ENCODE data around the gene TENM3.

TENM3 gene

DNA sequence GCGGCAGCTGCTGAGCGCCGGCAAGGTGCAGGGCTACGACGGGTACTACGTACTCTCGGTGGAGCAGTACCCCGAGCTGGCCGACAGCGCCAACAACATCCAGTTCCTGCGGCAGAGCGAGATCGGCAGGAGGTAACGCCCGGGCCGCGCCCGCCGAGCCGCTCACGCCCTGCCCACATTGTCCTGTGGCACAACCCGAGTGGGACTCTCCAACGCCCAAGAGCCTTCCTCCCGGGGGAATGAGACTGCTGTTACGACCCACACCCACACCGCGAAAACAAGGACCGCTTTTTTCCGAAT lies 557.0 kb downstream of the TENM3 start:
- Histone ChIP-seq H3K27ac (ENCODE audit: extremely low read depth, low read depth, low read length) (no peak overlapping the region), H3K4me1 (ENCODE audit: control insufficient read depth, insufficient read depth, low read length) (no peaks in the 10 kb centered on the region), H3K9me3 (ENCODE audit: control insufficient read depth, insufficient read depth, low read depth, low read length) (no peaks in the 10 kb centered on the region), H3K4me3 (ENCODE audit: low read depth, low read length) (no peak overlapping the region), H3K36me3 (ENCODE audit: control insufficient read depth in 2 of 2, insufficient read depth in 1 of 2, low read length in 2 of 2) (peaks cover 0 to 32% of the 10 kb centered on the region in 2 experiments; a peak in 1 of 3 replicates)
- ChIA-PET CTCF (no interaction called here), POLR2A (no interaction called here)
- TF ChIP-seq ZNF623 (tag by site-specific recombination; IDR thresholded peaks at IDR 0.05) (no peak), ZNF133 (tag by site-specific recombination; IDR thresholded peaks at IDR 0.05) (no peak), ZNF202 (tag by site-specific recombination; IDR thresholded peaks at IDR 0.05; ENCODE audit: borderline replicate concordance) (no peak), ZNF140 (tag by site-specific recombination; IDR thresholded peaks at IDR 0.05) (no peak), ZNF214 (tag by site-specific recombination; IDR thresholded peaks at IDR 0.05; ENCODE audit: borderline replicate concordance) (no peak), ZBTB48 (tag by site-specific recombination; IDR thresholded peaks at IDR 0.05) (no peak), ZNF48 (tag by site-specific recombination; IDR thresholded peaks at IDR 0.05) (no peak), FEZF1 (tag by site-specific recombination; IDR thresholded peaks at IDR 0.05) (no peak), ZNF521 (tag by site-specific recombination; IDR thresholded peaks at IDR 0.05) (no peak), ZNF239 (tag by site-specific recombination; IDR thresholded peaks at IDR 0.05) (no peak), ZNF274 (IDR thresholded peaks at IDR 0.05; ENCODE audit: low read length) (no peak), ZNF274 (tag by site-specific recombination; IDR thresholded peaks at IDR 0.05; ENCODE audit: borderline replicate concordance) (no peak), ZNF544 (tag by site-specific recombination; IDR thresholded peaks at IDR 0.05) (no peak), ZNF596 (tag by site-specific recombination; IDR thresholded peaks at IDR 0.05) (no peak)
- TF ChIP-seq, protein P1, sequence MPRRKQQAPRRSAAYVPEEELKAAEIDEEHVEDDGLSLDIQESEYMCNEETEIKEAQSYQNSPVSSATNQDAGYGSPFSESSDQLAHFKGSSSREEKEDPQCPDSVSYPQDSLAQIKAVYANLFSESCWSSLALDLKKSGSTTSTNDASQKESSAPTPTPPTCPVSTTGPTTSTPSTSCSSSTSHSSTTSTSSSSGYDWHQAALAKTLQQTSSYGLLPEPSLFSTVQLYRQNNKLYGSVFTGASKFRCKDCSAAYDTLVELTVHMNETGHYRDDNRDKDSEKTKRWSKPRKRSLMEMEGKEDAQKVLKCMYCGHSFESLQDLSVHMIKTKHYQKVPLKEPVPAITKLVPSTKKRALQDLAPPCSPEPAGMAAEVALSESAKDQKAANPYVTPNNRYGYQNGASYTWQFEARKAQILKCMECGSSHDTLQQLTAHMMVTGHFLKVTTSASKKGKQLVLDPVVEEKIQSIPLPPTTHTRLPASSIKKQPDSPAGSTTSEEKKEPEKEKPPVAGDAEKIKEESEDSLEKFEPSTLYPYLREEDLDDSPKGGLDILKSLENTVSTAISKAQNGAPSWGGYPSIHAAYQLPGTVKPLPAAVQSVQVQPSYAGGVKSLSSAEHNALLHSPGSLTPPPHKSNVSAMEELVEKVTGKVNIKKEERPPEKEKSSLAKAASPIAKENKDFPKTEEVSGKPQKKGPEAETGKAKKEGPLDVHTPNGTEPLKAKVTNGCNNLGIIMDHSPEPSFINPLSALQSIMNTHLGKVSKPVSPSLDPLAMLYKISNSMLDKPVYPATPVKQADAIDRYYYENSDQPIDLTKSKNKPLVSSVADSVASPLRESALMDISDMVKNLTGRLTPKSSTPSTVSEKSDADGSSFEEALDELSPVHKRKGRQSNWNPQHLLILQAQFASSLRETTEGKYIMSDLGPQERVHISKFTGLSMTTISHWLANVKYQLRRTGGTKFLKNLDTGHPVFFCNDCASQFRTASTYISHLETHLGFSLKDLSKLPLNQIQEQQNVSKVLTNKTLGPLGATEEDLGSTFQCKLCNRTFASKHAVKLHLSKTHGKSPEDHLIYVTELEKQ (tag by site-specific recombination; IDR thresholded peaks at IDR 0.05; ENCODE audit: borderline replicate concordance), result no peak
- TF ChIP-seq, protein P2, sequence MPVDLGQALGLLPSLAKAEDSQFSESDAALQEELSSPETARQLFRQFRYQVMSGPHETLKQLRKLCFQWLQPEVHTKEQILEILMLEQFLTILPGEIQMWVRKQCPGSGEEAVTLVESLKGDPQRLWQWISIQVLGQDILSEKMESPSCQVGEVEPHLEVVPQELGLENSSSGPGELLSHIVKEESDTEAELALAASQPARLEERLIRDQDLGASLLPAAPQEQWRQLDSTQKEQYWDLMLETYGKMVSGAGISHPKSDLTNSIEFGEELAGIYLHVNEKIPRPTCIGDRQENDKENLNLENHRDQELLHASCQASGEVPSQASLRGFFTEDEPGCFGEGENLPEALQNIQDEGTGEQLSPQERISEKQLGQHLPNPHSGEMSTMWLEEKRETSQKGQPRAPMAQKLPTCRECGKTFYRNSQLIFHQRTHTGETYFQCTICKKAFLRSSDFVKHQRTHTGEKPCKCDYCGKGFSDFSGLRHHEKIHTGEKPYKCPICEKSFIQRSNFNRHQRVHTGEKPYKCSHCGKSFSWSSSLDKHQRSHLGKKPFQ (tag by site-specific recombination; IDR thresholded peaks at IDR 0.05), result no peak

DNA sequence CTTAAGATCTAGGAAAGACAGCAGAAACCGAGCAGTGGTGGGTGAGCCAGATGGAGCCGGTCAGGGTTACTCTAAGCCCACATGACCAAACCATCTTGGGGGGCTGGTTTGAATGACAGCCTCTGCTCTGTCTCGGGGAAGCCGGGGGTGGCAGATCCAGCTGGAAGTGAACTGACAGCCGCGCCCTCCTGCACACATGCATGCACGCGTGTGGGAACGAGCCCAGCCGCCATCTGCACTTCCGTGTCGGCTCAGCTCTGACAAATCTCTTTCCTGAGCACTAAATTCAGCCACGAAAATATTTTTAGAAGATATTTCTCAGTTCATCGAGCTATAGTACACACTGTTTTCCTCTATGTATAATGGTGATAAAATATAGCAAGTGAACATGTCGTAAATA lies 558.4 kb downstream of the TENM3 start:
- CTCF ChIA-PET, result interaction anchor here (0.7 kb wide), 1 partner anchor 1235 kb away, joined by 3 read pairs; no protein-coding TSS in a partner anchor
- POLR2A ChIA-PET, result no interaction called here
- TF ChIP-seq ZNF157 (tag by site-specific recombination; IDR thresholded peaks at IDR 0.05), result no peak
- TF ChIP-seq ZNF610 (tag by site-specific recombination; IDR thresholded peaks at IDR 0.05; ENCODE audit: borderline replicate concordance), result no peak
- TF ChIP-seq ZFP41 (tag by site-specific recombination; IDR thresholded peaks at IDR 0.05; ENCODE audit: borderline replicate concordance), result no peak
- TF ChIP-seq ZNF133 (tag by site-specific recombination; IDR thresholded peaks at IDR 0.05), result no peak
- TF ChIP-seq ZNF391 (tag by site-specific recombination; IDR thresholded peaks at IDR 0.05; ENCODE audit: borderline replicate concordance, low read depth), result no peak
- TF ChIP-seq WT1 (tag by site-specific recombination; IDR thresholded peaks at IDR 0.05), result no peak
- no peak for TF ChIP-seq ZNF629 (tag by site-specific recombination; IDR thresholded peaks at IDR 0.05)
- TF ChIP-seq ZNF548 (tag by site-specific recombination; IDR thresholded peaks at IDR 0.05), result no peak
- TF ChIP-seq, protein P3, sequence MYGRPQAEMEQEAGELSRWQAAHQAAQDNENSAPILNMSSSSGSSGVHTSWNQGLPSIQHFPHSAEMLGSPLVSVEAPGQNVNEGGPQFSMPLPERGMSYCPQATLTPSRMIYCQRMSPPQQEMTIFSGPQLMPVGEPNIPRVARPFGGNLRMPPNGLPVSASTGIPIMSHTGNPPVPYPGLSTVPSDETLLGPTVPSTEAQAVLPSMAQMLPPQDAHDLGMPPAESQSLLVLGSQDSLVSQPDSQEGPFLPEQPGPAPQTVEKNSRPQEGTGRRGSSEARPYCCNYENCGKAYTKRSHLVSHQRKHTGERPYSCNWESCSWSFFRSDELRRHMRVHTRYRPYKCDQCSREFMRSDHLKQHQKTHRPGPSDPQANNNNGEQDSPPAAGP (tag by site-specific recombination; IDR thresholded peaks at IDR 0.05), result no peak
- no peak for TF ChIP-seq ZNF341 (tag by site-specific recombination; IDR thresholded peaks at IDR 0.05; ENCODE audit: low read depth)
- TF ChIP-seq, protein P4, sequence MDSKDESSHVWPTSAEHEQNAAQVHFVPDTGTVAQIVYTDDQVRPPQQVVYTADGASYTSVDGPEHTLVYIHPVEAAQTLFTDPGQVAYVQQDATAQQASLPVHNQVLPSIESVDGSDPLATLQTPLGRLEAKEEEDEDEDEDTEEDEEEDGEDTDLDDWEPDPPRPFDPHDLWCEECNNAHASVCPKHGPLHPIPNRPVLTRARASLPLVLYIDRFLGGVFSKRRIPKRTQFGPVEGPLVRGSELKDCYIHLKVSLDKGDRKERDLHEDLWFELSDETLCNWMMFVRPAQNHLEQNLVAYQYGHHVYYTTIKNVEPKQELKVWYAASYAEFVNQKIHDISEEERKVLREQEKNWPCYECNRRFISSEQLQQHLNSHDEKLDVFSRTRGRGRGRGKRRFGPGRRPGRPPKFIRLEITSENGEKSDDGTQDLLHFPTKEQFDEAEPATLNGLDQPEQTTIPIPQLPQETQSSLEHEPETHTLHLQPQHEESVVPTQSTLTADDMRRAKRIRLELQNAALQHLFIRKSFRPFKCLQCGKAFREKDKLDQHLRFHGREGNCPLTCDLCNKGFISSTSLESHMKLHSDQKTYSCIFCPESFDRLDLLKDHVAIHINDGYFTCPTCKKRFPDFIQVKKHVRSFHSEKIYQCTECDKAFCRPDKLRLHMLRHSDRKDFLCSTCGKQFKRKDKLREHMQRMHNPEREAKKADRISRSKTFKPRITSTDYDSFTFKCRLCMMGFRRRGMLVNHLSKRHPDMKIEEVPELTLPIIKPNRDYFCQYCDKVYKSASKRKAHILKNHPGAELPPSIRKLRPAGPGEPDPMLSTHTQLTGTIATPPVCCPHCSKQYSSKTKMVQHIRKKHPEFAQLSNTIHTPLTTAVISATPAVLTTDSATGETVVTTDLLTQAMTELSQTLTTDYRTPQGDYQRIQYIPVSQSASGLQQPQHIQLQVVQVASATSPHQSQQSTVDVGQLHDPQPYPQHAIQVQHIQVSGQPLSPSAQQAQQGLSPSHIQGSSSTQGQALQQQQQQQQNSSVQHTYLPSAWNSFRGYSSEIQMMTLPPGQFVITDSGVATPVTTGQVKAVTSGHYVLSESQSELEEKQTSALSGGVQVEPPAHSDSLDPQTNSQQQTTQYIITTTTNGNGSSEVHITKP (tag by site-specific recombination; IDR thresholded peaks at IDR 0.05), result no peak
- no peak for TF ChIP-seq GLI2 (tag by site-specific recombination; IDR thresholded peaks at IDR 0.05; ENCODE audit: borderline replicate concordance, low read depth)
- TF ChIP-seq ZNF621 (tag by site-specific recombination; IDR thresholded peaks at IDR 0.05), result no peak
- no peak for TF ChIP-seq ZEB2 (tag by site-specific recombination; IDR thresholded peaks at IDR 0.05)

More for the DNA sequence above, 558.4 kb downstream of the TENM3 start:
- Histone ChIP-seq H3K9me3 (ENCODE audit: control insufficient read depth, insufficient read depth, low read depth, low read length) (no peaks in the 10 kb centered on the region), H3K4me3 (ENCODE audit: low read depth, low read length) (no peak overlapping the region), H3K4me1 (ENCODE audit: control insufficient read depth, insufficient read depth, low read length) (no peaks in the 10 kb centered on the region), H3K36me3 (ENCODE audit: control insufficient read depth in 2 of 2, insufficient read depth in 1 of 2, low read length in 2 of 2) (peaks cover 0 to 29% of the 10 kb centered on the region in 2 experiments; a peak in 1 of 3 replicates), H3K27ac (ENCODE audit: extremely low read depth, low read depth, low read length) (no peak overlapping the region)
